Neutrophil (primary cell): ENCODE measurements around the gene TSHB.

Source experiments
- H3K27ac ChIP-seq: fragments of 200-600 bp; sonication (generic); 2 replicates; pipeline ENCODE4 v1.5.1; 2016; ENCODE audit warnings: mild to moderate bottlenecking, moderate library complexity
- H3K27me3 ChIP-seq: fragments of 200-600 bp; sonication (generic); 2 replicates; pipeline ENCODE4 v1.6.0; 2016; ENCODE audit warnings: mild to moderate bottlenecking
- H3K36me3 ChIP-seq: fragments of 200-600 bp; sonication (generic); 2 replicates; pipeline ENCODE4 v1.5.1; 2017
- H3K4me1 ChIP-seq, 2 experiments: fragments of 200-600 bp in 1 of 2; sonication (generic) in 1 of 2; 1 replicate in 1 of 2; 2 replicates in 1 of 2; pipeline versions ENCODE4 v1.5.1 to v1.6.1; 2013 to 2016; ENCODE audit warnings: low read depth in 1 of 2, low read length in 1 of 2, mild to moderate bottlenecking in 1 of 2, moderate library complexity in 1 of 2; ENCODE audit not compliant: control insufficient read depth in 1 of 2, insufficient read depth in 1 of 2
- H3K4me3 ChIP-seq, 2 experiments: fragments of 200-600 bp in 1 of 2; sonication (generic) in 1 of 2; 1 replicate in 1 of 2; 2 replicates in 1 of 2; pipeline ENCODE4 v1.5.1; 2013 to 2016; ENCODE audit warnings: low read depth in 1 of 2, low read length in 1 of 2, mild to moderate bottlenecking in 1 of 2, moderate library complexity in 1 of 2
- H3K9me3 ChIP-seq: fragments of 200-600 bp; sonication (generic); 2 replicates; pipeline ENCODE4 v1.5.1; 2016
- TF ChIP-seq, protein P1 (sequence below): fragments of 200-600 bp; sonication (generic); IDR thresholded peaks from 2 replicates; pipeline ENCODE4 v1.5.1; 2016; ENCODE audit warnings: antibody characterized with exemption

The TSHB gene

DNA sequence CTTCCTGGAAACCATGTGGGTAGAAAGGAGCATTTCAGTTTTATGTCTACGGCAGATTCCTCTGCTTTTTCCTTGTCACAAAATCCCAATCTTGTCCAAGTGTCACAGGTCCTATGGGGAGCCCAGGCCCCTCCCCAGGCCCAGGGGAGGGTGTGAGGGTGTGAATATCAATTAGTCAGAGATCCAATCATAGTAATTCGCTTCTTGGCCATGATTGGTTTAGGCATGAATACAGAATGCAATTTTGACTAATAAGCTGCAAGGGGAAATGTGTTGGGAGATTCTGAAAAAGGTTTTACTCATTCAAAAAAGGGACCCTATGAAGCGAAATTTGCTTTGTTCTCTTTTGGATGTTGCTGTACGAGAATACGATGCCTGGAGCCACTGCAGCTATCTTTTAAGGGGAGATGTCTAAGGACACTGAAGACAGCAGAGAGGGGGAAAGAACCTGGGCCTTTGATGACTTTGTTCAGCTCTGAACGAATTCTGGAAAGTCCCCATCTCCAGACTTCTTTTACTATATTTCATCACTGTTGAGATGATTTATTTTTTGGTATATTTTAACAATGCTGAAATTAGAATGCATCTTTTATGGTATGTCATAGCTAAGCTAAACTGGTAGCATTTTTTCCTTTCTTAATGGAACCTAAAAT lies 41.5 kb downstream of the TSHB start:
- Histone ChIP-seq H3K27me3 (no peaks in the 10 kb centered on the region), H3K27ac (no peak overlapping the region), H3K9me3 (no peaks in the 10 kb centered on the region), H3K4me1 (peaks cover 5 to 17% of the 10 kb centered on the region in 2 experiments), H3K36me3 (peaks cover 70% of the 10 kb centered on the region), H3K4me3 (no peak overlapping the region)
- TF ChIP-seq, protein P1, sequence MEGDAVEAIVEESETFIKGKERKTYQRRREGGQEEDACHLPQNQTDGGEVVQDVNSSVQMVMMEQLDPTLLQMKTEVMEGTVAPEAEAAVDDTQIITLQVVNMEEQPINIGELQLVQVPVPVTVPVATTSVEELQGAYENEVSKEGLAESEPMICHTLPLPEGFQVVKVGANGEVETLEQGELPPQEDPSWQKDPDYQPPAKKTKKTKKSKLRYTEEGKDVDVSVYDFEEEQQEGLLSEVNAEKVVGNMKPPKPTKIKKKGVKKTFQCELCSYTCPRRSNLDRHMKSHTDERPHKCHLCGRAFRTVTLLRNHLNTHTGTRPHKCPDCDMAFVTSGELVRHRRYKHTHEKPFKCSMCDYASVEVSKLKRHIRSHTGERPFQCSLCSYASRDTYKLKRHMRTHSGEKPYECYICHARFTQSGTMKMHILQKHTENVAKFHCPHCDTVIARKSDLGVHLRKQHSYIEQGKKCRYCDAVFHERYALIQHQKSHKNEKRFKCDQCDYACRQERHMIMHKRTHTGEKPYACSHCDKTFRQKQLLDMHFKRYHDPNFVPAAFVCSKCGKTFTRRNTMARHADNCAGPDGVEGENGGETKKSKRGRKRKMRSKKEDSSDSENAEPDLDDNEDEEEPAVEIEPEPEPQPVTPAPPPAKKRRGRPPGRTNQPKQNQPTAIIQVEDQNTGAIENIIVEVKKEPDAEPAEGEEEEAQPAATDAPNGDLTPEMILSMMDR: no peak

DNA sequence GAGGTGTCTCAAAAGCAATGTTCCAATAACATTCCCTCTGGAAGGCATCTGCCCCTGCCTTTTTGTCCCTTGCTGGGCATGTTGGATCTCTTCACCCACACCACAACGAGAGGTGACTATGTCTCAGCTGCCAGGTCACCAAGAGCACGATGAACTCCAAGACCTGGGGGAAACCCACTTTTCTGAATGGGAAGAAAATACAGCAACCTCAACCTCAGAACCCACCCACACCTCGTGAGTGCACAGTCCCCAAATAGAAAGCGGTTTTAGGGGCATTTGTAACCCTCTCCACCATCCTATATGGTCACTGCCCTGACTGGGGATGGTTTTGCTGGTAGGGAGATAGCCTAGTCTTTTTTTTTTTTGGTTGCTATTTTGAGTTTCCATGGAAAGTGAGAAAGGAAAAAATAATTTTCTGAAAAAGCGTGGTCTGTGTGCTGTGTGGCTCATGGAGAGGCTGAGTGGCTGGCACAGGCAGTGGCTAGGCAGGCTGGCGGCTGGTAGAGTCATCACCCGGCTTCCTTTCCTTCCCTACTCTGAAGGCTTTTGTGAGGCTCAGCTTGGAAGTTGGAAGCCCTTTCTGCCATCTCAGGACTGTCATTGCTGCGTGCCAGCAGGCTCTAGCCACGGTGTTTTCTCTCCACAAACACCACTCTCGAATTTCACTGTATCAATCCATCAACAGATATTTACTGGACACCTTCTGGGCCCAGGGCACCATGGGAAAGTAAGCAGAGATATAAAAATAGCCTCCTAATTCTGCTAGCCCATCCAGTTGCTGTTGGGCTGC lies 43.9 kb downstream of the TSHB start:
- peaks cover 47% of the 10 kb centered on the region for H3K36me3 ChIP-seq
- H3K9me3 ChIP-seq: no peaks in the 10 kb centered on the region
- H3K4me3 ChIP-seq: no peak overlapping the region
- H3K4me1 ChIP-seq: peaks cover 5 to 17% of the 10 kb centered on the region in 2 experiments
- H3K27ac ChIP-seq: no peak overlapping the region
- TF ChIP-seq, protein P1: no peak
- H3K27me3 ChIP-seq: no peaks in the 10 kb centered on the region

DNA sequence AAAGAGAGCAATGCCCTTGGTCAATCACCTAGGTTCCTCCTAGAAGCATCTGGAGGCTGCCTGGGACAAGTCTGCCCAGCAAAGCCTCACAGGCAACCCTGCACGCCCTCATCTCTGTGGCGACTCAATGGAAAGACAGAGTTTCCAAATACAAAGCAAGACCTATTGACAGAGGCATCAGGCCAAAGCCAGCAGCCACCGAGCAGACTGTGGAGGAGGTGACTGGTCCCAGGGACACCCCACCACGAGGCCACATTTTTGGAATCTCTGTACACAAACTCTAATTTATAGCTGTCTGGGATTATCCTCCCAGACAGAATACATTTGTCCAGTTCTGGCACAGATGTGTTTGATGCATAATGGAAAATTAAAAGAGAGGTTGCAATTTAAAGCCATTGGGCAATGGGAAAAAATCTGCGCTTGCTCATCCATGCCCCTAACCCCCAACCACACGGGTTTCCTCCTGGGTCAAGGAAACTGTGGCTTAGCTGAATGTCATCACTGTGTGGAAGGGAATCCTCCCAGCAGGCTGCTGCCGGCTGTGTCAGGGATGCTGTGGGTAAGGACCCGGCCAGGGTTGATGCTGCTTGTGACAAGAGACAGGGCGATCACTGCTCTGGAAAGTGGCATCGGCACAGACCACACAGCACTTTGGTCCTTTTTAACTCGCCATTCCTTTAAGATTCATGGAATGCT lies 45.4 kb downstream of the TSHB start:
- H3K36me3 ChIP-seq: peaks cover 32% of the 10 kb centered on the region
- no peaks in the 10 kb centered on the region for H3K9me3 ChIP-seq
- TF ChIP-seq, protein P1: no peak
- peaks cover 5 to 17% of the 10 kb centered on the region in 2 experiments for H3K4me1 ChIP-seq
- H3K27me3 ChIP-seq: no peaks in the 10 kb centered on the region
- H3K27ac ChIP-seq: peak overlapping the region; percentile 45
- H3K4me3 ChIP-seq: no peak overlapping the region

DNA sequence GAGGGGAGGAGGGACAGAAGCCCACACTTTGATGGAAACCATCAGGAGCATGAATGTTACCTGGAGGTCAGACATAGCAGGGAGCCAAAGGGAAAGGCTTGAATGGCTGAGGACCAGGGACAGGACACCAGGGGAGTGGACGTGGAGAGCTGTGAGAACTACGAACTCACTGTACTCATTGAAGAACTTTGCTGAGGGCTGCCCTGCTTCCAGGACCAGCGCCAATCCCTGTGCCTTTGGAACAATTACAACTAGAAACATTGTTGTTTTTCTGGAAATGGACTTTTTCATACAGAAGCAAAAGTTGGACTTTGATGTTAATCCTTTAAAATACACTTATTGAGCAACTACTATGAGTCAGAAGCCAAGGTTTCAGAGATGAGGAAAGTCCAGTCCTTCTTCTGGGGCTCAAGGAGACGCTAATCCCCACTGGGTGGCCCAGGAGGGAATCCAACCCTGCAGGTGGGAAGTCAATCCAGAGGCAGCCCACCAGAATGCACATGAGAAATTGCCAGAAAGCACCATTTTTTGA lies 46.8 kb downstream of the TSHB start:
- Histone ChIP-seq H3K27ac (peak overlapping the region; percentile 45), H3K9me3 (no peaks in the 10 kb centered on the region), H3K4me1 (peaks cover 12 to 17% of the 10 kb centered on the region in 2 experiments), H3K27me3 (no peaks in the 10 kb centered on the region), H3K4me3 (no peak overlapping the region), H3K36me3 (peaks cover 19% of the 10 kb centered on the region)
- TF ChIP-seq, protein P1: no peak

DNA sequence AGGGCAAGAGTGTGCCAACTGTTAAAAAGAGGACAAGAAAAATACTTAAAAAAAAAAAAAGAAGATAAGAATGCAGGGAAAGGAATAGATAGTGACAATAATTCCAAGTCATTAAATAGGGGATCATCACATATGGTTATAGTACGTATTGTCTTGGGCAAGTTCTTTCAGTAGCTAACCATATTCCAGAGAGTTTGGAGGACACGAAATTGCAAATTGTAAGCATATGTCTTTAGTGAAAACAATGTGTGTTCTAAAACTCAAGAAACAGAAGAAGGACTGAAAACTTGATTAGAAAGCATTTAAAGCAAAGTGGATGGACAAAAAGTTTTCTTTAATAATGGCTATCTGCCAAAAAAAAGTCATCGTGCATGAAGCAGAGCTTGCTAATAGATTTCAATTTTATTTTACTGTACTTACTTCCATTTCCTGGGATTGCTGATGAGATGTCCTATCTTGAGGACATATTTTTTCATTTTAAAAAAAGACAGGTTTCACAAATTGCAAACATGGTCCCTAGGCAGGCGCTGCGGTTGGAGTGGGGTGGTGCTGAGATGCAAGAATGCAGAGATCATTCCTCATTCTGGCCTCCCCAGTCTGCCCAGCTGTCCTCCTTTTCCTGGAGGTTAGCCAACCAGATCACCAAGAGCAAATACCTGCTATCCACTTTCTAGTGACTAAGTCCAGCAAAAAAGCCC lies 47.8 kb downstream of the TSHB start:
- Histone ChIP-seq H3K36me3 (peaks cover 10% of the 10 kb centered on the region), H3K9me3 (no peaks in the 10 kb centered on the region), H3K27me3 (no peaks in the 10 kb centered on the region)

More for the DNA sequence above, 47.8 kb downstream of the TSHB start:
- no peak overlapping the region for H3K4me3 ChIP-seq
- TF ChIP-seq, protein P1: no peak
- peaks cover 17 to 18% of the 10 kb centered on the region in 2 experiments for H3K4me1 ChIP-seq
- no peak overlapping the region for H3K27ac ChIP-seq
